GM19025 (cell line): ENCODE measurements around the gene COL6A3.
"Not testable (repeated sequence)": the region's sequence is repeated elsewhere in the genome, so short reads cannot be mapped to it uniquely, and the experiment has no call there.

ENCODE experiments used
- ATAC-seq: cut with Tn5 transposase; IDR thresholded peaks from one replicate; pipeline ENCODE4 v1.9.1; 2021; ENCODE audit warnings: mild to moderate bottlenecking, low read depth, moderate library complexity; ENCODE audit not compliant: unreplicated experiment

COL6A3 gene

DNA sequence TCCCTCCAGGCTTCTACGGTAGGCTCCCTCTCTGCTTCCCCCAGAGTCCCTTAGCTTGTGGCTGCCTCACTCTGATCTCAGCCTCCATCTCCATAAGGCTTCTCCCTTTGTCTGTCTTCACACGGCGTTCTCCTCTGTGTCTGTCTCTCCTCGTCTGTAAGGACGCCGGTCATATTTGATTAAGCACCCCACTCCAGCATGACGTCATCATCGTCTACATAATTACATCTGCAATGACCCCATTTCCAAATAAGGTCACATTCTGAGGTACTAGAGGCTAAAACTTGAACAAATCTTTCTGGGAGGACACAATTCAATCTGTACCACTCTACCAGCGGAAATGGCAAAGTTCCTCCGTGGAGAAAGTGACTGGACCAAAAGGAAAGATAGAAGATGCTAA, 8.3 kb upstream of the COL6A3 start:
- no peak for ATAC-seq

GRCh38 chr2:237421542-237422116, 7.7 kb upstream of the COL6A3 start:
- no peak for ATAC-seq

DNA sequence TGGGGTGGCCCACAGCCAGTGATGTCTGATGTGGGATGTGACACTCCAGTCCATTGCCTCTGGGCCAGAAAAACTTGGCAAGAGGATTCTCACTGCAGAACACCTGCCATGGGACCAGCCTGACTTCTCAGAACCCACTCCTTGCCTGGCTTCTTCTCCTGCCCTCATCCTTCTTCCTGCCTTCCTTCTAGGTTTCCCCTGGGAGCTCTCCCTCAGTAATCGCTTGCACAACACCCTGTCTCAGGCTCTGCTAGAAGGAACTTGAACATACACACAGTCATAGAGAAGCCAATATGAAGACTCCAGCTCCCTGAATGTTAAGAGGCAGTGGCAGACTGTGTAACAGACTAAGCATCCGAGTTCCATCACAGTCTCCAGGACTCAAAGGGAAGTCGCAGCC, 4.3 kb upstream of the COL6A3 start:
- ATAC-seq = no peak

GRCh38 chr2:237412988-237413776, 782 bp downstream of the COL6A3 start:
- no peak for ATAC-seq

DNA sequence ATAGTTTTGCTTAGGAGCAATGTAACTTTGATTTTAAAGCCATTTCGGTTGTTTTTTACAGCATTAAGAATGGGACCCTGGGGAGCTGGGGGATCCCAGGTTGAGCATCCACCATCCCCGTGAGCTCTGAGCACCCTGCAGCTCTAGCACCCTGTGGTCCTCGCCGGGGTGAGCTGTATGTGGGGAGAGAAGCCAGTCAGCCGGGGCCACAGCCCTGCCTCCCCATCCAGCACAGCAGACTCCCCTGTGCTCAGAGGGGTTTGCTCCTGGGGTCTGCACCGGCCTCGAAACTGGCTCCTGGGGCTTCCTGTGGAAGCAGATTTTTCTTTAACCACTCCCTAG, 1.3 kb downstream of the COL6A3 start:
- no peak for ATAC-seq

- no peak for ATAC-seq
Measured at GRCh38 chr2:237411683-237412423, 2.1 kb downstream of the COL6A3 start.

- no peak for ATAC-seq
Measured at GRCh38 chr2:237411092-237411601, 2.8 kb downstream of the COL6A3 start.

DNA sequence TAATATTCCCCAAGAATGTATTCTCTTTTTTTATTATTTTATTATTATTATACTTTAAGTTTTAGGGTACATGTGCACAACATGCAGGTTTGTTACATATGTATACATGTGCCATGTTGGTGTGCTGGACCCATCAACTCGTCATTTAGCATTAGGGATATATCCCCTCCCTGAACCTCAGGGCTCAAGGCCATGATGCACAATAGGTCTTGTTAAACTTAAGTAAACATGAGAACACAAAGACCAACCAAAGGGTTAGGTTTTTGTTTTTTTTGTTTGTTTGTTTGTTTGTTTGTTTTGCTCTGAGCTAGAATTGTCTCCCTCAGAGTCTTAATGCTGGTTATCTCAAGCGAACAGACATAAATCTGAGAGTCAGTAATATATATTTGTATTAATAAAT, 4.7 kb downstream of the COL6A3 start:
- not testable (repeated sequence) for ATAC-seq

DNA sequence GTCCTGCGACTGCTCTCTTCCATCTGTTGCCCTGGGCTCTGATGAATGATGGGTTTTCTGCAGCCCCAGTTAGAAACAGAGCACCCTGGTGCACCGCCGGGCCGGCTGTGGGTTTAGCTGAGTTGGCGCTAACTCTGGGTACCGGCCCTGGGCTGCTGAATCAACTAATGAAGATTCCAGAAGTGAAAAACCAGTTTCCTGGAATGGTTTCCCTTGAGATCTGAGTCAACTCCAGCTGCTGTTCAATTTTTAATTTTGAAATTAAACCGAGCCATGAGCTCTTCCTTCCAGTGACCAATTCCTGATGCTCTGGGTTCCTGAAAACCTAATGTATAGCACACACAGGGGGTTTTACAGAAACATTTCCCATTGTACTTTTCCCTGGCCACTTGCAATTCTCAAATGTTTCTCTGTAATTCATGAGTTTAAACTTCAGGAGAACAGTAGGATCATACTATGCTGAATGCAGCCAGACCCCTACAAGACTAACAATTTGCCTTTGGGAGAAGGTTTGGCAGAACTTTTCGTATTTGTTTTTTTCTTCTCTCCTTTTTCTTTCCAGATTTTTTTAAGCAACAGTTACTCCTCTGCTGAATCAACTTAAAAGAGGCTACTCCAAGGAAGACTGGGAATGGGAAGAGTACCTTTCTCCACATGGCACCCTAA, 5.5 kb downstream of the COL6A3 start:
- no peak for ATAC-seq

- no peak for ATAC-seq
Measured at GRCh38 chr2:237407700-237408099, 6.3 kb downstream of the COL6A3 start.

DNA sequence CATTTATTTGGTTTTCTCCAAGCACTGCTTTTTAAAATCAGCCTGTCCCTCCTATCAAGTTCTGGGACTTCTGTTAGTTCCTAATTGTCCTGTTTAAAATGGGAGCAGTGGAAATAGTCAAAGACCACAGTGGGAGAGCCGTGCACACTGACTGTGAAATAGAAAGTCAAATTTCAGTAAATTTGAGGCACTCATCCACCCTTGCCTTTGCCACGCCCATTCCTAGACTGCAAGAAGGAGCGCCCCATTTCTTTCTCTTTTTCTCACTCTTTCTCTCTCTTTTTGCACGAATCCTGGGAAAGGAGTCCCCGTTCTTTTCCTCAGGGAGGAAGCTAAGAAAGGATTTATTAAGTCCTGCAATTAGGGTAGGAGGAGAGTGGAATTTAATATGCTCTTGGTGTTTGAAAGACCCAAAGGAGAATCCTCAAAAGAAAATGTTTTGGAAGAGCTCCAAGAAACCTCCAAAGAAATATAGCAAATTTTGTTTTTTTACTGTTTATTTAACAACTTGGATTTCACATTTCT, 7.5 kb downstream of the COL6A3 start:
- ATAC-seq = no peak

DNA sequence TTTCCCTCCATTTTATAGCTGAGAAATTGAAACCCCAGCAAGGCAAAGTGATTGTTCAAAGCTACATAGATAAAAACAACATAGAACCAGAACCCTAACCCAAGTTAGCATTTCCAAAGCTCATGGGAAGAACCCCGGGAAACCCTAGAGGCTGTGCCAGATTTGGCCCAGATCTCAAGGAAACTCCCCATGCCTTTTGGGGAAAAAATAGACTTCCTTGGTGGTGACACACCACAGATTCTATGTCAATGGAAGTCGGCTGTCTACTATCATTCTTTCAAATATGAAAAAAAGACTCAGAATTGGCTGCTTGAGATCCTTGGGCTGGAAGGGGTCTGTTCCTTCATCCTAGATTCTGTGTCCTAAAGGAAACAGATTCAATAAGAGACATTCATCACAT, 8.4 kb downstream of the COL6A3 start:
- no peak for ATAC-seq

DNA sequence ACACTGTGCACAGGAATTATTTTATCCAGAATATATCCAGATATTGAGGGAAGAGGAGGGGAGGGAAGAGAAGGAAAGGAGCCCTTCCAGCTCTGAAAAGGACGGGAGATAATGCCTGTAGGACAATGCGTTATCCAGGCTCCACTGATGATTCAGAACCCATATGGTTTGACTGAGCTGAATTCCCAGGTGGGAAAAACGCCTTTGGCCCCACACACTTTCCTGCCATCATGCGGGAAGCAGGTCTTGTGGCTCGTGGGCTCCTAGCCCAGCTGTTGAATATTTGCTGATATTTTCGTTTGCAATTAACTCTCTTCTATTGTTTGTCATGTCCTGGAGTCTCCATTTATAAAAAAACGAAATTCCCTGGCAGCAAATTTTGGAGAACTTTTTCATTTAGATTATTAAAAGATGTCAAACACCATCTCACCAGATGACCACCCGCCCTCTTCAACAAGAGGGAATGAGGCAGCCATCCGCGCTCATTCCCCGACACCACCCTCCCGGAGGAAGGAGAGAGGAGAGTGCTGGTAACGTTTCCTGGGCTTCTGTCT, 8.9 kb downstream of the COL6A3 start:
- no peak for ATAC-seq

- ATAC-seq = no peak
Measured at GRCh38 chr2:237404413-237404812, 9.6 kb downstream of the COL6A3 start.

DNA sequence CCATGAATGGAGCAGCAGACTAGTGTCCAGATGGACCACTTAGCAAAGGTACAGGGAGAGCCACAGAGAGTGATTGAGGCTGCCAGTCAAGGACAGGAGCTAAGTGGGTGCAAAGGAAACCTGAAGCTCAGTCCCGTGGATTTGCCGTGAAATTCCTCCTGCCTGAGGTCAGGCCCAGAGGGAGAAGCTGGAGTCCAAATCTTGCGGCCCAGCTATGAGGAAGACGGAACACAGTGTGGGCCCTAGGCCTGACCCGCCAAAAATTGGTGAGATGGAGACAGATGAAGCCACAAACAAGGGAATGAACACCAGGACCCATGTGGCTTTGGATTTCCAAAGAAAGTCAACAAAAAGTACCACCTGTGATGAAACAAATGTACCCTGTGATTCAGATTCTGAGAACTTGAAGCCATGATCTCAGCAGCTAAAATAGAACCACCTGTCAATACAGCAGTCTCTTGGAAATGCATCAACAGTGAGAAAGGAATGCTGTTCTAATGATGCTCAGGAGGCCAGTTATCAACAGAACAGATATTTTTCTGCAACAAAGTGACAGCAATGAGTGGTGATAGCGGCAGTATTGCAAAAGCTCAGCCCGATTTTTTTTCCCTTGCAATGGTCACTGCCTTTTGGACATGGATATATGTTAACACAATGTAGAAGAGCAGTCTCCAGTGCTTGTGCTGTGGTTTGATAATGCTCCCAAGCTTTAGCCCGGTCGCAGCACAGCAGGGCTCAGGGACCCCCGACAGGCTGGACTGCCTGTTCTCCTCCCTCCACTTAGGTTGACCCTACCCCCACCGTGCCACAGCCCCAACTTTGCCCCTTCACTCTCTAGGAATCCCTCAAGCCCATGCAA, 10.7 kb downstream of the COL6A3 start:
- ATAC-seq = no peak

- ATAC-seq = no peak
Measured at GRCh38 chr2:237400199-237400598, 13.8 kb downstream of the COL6A3 start.

- no peak for ATAC-seq
Measured at GRCh38 chr2:237397072-237397471, 16.9 kb downstream of the COL6A3 start.

DNA sequence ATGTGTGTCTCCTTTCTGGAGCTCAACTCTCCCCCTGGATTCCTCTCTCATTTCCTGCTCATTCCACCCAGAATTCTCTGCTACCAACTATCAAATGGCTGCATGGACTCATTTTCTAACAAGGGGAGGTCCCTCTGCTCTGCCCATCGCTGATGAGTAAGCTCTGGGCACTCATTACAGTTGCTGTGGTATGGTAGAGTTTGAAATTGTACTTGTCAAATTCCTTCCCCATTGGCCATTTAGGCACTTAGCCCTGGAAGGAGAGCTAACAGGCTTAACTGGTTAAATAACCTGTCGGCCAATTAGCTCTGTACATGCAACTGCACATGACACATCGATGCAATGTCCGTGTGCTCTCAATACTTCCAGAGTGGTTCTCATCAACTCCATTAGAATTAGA, 20.4 kb downstream of the COL6A3 start:
- no peak for ATAC-seq

DNA sequence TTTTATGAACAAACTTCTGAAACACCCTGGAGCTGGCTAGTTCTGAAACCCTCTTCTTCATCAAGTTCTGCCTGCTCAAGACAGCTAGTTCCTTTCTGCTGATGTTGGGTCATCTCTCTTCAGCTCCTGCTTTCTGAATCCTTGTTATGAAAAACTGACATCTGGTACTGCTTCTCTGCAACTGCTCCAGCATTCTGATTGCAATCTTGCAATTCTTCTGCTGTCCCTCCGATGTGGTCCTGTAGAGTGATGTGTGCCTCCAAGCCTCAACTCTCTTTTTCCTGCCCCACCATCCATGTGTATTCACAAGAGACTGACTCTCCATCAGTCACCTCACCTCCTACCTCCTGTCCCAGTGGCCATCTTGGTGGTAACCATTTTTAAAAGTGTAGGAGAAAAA, 21.8 kb downstream of the COL6A3 start:
- no peak for ATAC-seq

- no peak for ATAC-seq
Measured at GRCh38 chr2:237391140-237391539, 22.8 kb downstream of the COL6A3 start.
